MV-4-11 (cell line): Measurements from ENCODE around the gene PLXNA4.
A peak's percentile ranks its signal among the peaks of the same experiment; 100 is the strongest.

Source experiments
- DNase-seq: peaks from one replicate; lab custom pipeline; 2025; lab: John Stamatoyannopoulos, UW

The PLXNA4 gene

GRCh38 chr7:132501956-132502355, 74.3 kb downstream of the PLXNA4 start:
- DNase-seq: no peak

GRCh38 chr7:132500727-132501440, 75.4 kb downstream of the PLXNA4 start:
- no peak for DNase-seq

GRCh38 chr7:132499487-132499886, 76.8 kb downstream of the PLXNA4 start:
- DNase-seq: no peak

GRCh38 chr7:132499065-132499464, 77.2 kb downstream of the PLXNA4 start:
- no peak for DNase-seq

- no peak for DNase-seq
These were observed 78.0 kb downstream of the PLXNA4 start for GRCh38 chr7:132498319-132498718.

- no peak for DNase-seq
These were observed 79.2 kb downstream of the PLXNA4 start for GRCh38 chr7:132497098-132497497.

GRCh38 chr7:132495936-132496335, 80.3 kb downstream of the PLXNA4 start:
- DNase-seq: peak; percentile 21

- DNase-seq: no peak
These were observed 81.8 kb downstream of the PLXNA4 start for GRCh38 chr7:132494474-132494873.

- DNase-seq: no peak
These were observed 83.3 kb downstream of the PLXNA4 start for GRCh38 chr7:132492823-132493445.

GRCh38 chr7:132491391-132491945, 84.8 kb downstream of the PLXNA4 start:
- DNase-seq: no peak

- DNase-seq: no peak
These were observed 85.8 kb downstream of the PLXNA4 start for GRCh38 chr7:132490474-132490873.

GRCh38 chr7:132489776-132490237, 86.5 kb downstream of the PLXNA4 start:
- peak; percentile 64 for DNase-seq

- DNase-seq: no peak
These were observed 87.5 kb downstream of the PLXNA4 start for GRCh38 chr7:132488634-132489302.

GRCh38 chr7:132486274-132486610, 90.0 kb downstream of the PLXNA4 start:
- no peak for DNase-seq

- DNase-seq: no peak
These were observed 90.5 kb downstream of the PLXNA4 start for GRCh38 chr7:132485600-132486273.

- DNase-seq: no peak
These were observed 91.1 kb downstream of the PLXNA4 start for GRCh38 chr7:132485136-132485535.

- DNase-seq: no peak
These were observed 93.4 kb downstream of the PLXNA4 start for GRCh38 chr7:132482866-132483265.

GRCh38 chr7:132480534-132480933, 95.7 kb downstream of the PLXNA4 start:
- DNase-seq: no peak

GRCh38 chr7:132476541-132476940, 99.7 kb downstream of the PLXNA4 start:
- DNase-seq: no peak

- no peak for DNase-seq
These were observed 100.6 kb downstream of the PLXNA4 start for GRCh38 chr7:132475669-132476116.

GRCh38 chr7:132475037-132475668, 101.1 kb downstream of the PLXNA4 start:
- DNase-seq: no peak
